Brain pericyte (primary cell): ENCODE data around the gene RAB11FIP3.

Source experiments
- DNase-seq: peaks from one replicate; pipeline ENCODE4 v3.0.0-alpha.2; 2012; ENCODE audit warnings: low read depth, low spot score

RAB11FIP3 gene

DNA sequence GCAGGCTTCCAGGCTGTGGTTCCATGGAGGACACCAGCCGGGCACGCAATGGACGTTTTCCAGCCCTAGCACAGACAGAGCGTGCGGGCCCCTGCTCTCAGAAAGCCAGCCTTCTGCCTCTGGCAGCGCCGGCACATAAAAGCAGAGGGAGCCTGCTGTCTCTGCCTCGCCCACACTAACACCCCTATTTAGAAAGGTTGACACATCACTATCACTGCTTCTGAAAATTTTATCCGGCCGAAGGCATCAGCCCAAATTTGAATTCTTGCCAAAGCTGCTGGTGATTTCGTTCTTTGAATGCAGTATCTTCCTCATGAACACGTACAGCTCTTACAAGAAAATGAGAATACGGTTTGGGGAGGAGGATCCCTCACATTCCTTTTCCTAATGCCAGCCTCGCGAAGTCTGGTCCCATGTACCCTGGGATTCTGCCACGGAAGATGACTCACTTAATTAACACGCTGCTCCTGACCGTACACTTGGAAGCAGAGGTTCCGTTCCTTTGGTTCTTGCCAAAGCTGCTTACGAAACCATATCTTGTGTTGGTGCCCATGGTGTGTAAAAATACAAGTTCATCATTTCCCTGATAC, 1.3 kb upstream of the RAB11FIP3 start:
- DNase-seq, result no peak

DNA sequence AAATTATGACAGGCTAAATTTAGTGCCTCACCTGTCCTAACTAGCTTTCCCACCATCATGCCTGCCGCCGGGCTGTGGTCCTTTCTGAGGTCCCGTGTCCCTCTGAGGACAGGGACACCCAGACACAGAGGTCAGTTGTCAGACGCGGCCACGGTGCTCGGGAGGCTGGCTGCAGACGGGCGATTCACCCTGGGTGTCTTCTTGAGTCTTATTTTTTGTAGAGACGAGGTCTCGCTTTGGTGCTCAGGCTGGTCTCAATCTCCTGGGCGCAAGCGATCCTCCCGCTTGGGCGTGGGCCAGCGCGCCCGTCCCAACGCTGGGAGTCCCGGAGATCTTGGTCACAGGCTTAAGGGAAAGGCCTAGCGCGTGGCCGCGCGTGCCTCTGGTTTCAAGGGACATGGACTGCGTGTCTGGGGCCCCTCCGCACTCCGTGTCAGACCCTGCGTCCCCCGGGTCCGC, 797 bp upstream of the RAB11FIP3 start:
- no peak for DNase-seq

- no peak for DNase-seq
These were observed 278 bp downstream of the RAB11FIP3 start for GRCh38 chr16:425740-426114.

DNA sequence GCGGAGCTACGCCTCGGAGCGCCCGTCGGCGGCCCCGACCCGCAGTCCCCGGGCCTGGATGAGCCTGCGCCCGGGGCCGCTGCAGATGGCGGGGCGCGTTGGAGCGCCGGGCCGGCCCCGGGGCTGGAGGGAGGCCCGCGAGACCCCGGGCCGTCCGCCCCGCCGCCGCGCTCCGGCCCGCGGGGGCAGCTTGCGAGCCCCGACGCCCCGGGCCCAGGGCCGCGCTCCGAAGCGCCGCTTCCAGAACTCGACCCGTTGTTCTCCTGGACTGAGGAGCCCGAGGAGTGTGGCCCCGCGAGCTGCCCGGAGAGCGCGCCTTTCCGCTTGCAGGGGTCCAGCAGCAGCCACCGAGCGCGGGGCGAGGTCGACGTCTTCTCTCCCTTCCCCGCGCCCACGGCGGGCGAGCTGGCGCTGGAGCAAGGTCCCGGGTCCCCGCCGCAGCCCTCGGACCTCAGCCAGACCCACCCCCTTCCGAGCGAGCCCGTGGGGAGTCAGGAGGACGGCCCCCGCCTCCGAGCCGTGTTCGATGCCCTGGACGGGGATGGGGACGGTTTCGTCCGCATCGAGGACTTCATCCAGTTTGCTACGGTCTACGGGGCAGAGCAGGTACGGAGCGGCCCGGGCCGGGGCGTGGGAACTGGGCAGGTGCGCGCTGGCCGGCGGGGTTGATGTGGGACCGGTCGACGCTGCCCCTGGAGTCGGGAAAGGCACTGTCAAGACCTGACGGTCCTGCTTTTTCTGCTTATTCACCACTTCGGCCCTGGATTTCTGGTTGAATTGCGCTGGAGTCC, 861 bp downstream of the RAB11FIP3 start:
- no peak for DNase-seq

DNA sequence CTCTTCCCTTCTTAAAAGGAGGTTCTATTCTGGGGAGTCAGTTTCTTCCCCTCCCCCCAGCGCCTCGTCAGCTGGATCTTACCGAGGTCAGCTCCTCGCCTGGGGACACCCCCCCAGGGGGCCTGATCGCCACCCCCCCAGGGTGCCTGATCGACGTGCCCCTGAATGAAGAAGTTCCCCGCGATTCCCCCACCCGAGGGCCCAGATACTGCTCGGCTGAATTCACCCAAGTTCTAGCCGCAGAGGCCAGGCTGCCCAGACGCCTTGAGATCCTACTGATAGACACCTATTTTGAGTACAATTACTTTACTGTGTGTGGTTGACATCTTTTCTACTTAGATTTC, 1.4 kb downstream of the RAB11FIP3 start:
- no peak for DNase-seq

GRCh38 chr16:427250-427649, 1.8 kb downstream of the RAB11FIP3 start:
- DNase-seq, result no peak

DNA sequence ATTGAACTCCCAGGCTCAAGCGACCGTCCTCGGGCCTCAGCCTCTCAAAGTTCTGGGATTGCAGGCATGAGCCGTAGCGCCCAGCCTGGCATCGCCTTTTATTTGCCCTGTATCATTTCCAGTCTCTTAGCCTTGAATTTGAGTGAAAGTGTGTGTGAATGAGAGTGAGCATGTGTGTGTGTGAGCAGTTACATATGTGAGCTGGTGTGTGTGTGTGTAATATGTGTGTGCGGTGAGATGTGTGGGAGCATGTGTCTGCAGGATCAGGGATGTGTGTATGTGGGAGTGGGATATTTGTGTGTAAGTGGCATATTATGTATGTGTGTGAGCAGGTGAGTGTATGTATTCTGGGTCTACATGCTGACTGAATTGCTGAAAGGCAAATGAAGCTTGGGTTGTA, 5.5 kb downstream of the RAB11FIP3 start:
- no peak for DNase-seq

- DNase-seq, result peak; percentile 46
These were observed 15.2 kb downstream of the RAB11FIP3 start for GRCh38 chr16:440627-441026.

- DNase-seq, result no peak
These were observed 16.0 kb downstream of the RAB11FIP3 start for GRCh38 chr16:441447-441846.

GRCh38 chr16:442976-443375, 17.5 kb downstream of the RAB11FIP3 start:
- DNase-seq, result no peak

DNA sequence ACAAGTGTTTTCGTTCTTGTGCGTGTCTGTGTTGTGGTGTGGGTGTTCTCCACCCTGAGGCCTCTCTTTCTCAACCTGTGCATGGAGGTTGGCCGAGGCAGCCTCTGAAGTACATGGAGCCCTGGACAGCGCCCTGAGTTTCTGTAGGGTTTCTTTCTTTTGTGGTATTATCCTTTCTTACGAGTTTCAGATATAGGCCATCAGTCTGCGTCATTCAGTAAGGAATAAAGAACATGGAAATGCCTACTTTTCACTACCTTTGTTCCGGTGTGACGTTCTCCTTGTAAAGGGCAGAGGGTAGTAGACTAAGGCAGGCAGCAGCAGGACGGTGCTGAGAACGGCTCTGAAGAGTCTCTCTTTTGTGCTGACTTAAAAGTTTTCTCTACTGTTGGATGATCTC, 18.6 kb downstream of the RAB11FIP3 start:
- DNase-seq, result no peak

GRCh38 chr16:445566-445965, 20.1 kb downstream of the RAB11FIP3 start:
- no peak for DNase-seq

- no peak for DNase-seq
These were observed 24.9 kb downstream of the RAB11FIP3 start for GRCh38 chr16:450385-450784.

- DNase-seq, result no peak
These were observed 25.5 kb downstream of the RAB11FIP3 start for GRCh38 chr16:450785-451512.

DNA sequence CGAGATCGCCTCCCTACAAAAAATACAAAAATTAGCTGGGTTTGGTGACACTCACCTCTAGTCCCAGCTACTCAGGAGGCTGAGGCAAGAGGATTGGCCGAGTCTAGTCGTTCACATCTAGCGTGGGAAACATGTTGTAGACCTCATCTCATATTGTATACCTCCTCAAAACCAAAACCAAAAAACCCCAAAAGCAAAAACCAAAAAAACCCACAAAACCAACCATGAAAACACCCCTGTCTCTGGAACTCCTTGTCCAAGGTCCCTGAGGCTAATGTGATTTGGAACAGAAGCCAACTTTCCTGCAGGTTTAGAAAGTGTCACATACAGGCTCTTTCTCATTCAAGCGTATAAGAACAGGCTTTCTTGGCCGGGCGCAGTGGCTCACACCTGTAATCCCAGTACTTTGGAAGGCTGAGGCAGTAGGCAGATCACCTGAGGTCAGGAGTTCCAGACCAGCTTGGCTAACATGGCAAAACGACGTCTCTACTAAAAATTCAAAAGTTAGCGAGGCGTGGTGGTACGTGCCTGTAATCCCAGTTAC, 29.0 kb downstream of the RAB11FIP3 start:
- DNase-seq, result no peak

- DNase-seq, result no peak
These were observed 30.0 kb downstream of the RAB11FIP3 start for GRCh38 chr16:455453-455852.

- no peak for DNase-seq
These were observed 31.5 kb downstream of the RAB11FIP3 start for GRCh38 chr16:456891-457483.

DNA sequence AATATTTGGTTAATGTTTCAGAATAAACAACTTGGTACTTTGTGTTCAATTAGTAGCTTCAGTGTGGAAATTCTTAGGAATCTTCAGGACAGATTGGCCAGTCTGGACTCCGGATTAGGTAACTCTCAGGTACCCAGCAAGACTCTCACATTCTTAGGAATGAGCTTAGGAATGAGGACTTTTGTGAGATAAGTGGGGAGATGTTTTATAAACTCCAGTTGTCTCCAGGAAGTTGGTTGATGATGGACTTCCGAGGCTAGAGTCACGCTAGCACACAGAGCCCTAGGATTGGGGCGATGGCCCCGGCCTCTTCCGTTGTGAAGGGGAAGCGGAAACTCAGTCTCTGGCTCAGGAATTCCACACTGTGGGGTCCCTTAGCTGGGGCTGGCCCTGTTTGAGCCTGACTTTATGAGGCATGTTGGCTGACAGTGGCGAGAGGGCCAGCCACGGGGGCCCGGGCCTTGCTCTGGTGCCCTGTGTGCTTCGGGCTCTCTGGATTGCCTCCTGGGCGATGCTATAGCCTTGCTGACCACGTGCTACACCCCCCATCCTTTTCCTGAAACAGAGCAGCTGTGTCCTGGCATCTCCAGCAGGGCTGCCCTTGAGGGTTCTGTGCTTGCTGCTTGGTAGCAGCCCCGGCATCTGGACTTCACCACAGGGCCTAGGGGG, 32.4 kb downstream of the RAB11FIP3 start:
- no peak for DNase-seq

- DNase-seq, result no peak
These were observed 34.3 kb downstream of the RAB11FIP3 start for GRCh38 chr16:459761-460160.

- DNase-seq, result no peak
These were observed 35.3 kb downstream of the RAB11FIP3 start for GRCh38 chr16:460787-461186.

GRCh38 chr16:463071-463470, 37.6 kb downstream of the RAB11FIP3 start:
- DNase-seq, result no peak

- no peak for DNase-seq
These were observed 41.2 kb downstream of the RAB11FIP3 start for GRCh38 chr16:466651-467050.
